K562 (cell line): ENCODE data around the gene GNAL. TPM values are rescaled to one million over a fixed set of nuclear protein-coding genes. Genes with fewer than 3 reads are reported as not detected.
A peak's percentile ranks its signal among the peaks of the same experiment; 100 is the strongest.

Experiments used
- ATAC-seq: fragments of 200-7000 bp; cut with Tn5 transposase; 3 replicates; pipeline ENCODE4 v1.9.1; 2020; ENCODE audit warnings: moderate library complexity
- BruUV-seq: library from RNA; stranded (reverse); fragments of 400-500 nt; replicated peaks from 2 replicates; lab custom pipeline; 2021; lab: Mats Ljungman, UMichigan
- CTCF ChIA-PET: fragments of 300-600 bp; formaldehyde crosslinking; extraction: SDS; loops from one replicate; lab custom pipeline; 2021; ENCODE audit warnings: low intra/inter-chr PET ratio; lab: Yijun Ruan, JAX
- POLR2A ChIA-PET: fragments of 300-600, 350-650 bp; sonication (Branson Sonifier 250); formaldehyde crosslinking; extraction: SDS; loops from one replicate; lab custom pipeline; 2021; ENCODE audit warnings: antibody characterized with exemption, inconsistent platforms; lab: Yijun Ruan, JAX
- DNase-seq, 4 experiments: peaks; one replicate each; pipeline versions ENCODE4 v3.0.0 to v3.0.0-alpha.2; 2011 to 2018; ENCODE audit warnings: low spot score in 3 of 4, mixed read lengths in 3 of 4; ENCODE audit errors: extremely low read depth in 1 of 4
- FAIRE-seq: peaks from 2 replicates; lab custom pipeline; 2011; peaks lifted over from hg19 to GRCh38; lab: Jason Lieb, UNC
- H2AFZ ChIP-seq: 2 replicates; pipeline ENCODE4 v1.6.0; 2011; ENCODE audit warnings: low read depth, low read length, control low read depth, inconsistent platforms
- H3K27ac ChIP-seq: fragments of 200-600 bp; 3 replicates; pipeline ENCODE4 v1.8.0; 2011; ENCODE audit warnings: low read depth, mild to moderate bottlenecking, control low read depth, inconsistent platforms, low read length, moderate library complexity, mixed read lengths; ENCODE audit errors: extremely low read depth
- H3K27me3 ChIP-seq, 2 experiments: fragments of 300-600 bp in 1 of 2; 2 replicates in 1 of 2; 3 replicates in 1 of 2; pipeline versions ENCODE4 v1.6.0 to v1.8.0; 2011; ENCODE audit warnings: inconsistent platforms in 2 of 2, low read length in 2 of 2, mild to moderate bottlenecking in 1 of 2, mixed read lengths in 1 of 2, moderate library complexity in 1 of 2; ENCODE audit not compliant: control insufficient read depth in 2 of 2, insufficient read depth in 2 of 2
- H3K36me3 ChIP-seq: fragments of 300-600 bp; 3 replicates; pipeline ENCODE4 v1.8.0; 2011; ENCODE audit warnings: mild to moderate bottlenecking, low read length, inconsistent platforms; ENCODE audit not compliant: control insufficient read depth, insufficient read depth
- H3K4me1 ChIP-seq, 2 experiments: fragments of 200-600 bp in 1 of 2; replicated peaks in 1 of 2; 2 replicates in 1 of 2; 3 replicates in 1 of 2; pipeline versions ENCODE4 v1.5.1 to v1.8.0; 2011; ENCODE audit warnings: inconsistent platforms in 2 of 2, low read length in 2 of 2, mild to moderate bottlenecking in 1 of 2, mixed read lengths in 1 of 2, moderate library complexity in 1 of 2; ENCODE audit not compliant: control insufficient read depth in 2 of 2, insufficient read depth in 2 of 2
- H3K4me2 ChIP-seq: 2 replicates; pipeline ENCODE4 v1.6.1; 2011; ENCODE audit warnings: low read length, control low read depth, inconsistent platforms, mixed read lengths; ENCODE audit not compliant: insufficient read depth
- H3K4me3 ChIP-seq: fragments of 200-600 bp; sonication (generic), shearing (Covaris generic); 2 replicates; pipeline ENCODE4 v1.5.1; 2016; ENCODE audit warnings: control low read depth, inconsistent platforms
- H3K79me2 ChIP-seq: fragments of 200-600 bp; 3 replicates; pipeline ENCODE4 v1.8.0; 2011; ENCODE audit warnings: low read length, inconsistent platforms; ENCODE audit not compliant: control insufficient read depth, insufficient read depth
- H3K9ac ChIP-seq, 2 experiments: 2 replicates each; pipeline versions ENCODE4 v1.6.0 to v1.6.1; 2011; ENCODE audit warnings: low read depth in 2 of 2, low read length in 2 of 2, control low read depth in 1 of 2, inconsistent platforms in 1 of 2, mild to moderate bottlenecking in 1 of 2, mixed read lengths in 1 of 2; ENCODE audit not compliant: insufficient read depth in 1 of 2
- H3K9me1 ChIP-seq: one replicate; pipeline ENCODE4 v1.6.0; 2011; ENCODE audit warnings: inconsistent platforms, mild to moderate bottlenecking, low read length, moderate library complexity; ENCODE audit not compliant: control insufficient read depth, insufficient read depth
- H3K9me3 ChIP-seq: replicated peaks from 2 replicates; pipeline ENCODE4 v1.5.1; 2011; ENCODE audit warnings: low read depth, low read length, inconsistent platforms; ENCODE audit not compliant: control insufficient read depth, insufficient read depth
- H4K20me1 ChIP-seq: replicated peaks from 2 replicates; pipeline ENCODE4 v1.6.1; 2011; ENCODE audit warnings: low read length, inconsistent platforms, mixed read lengths; ENCODE audit not compliant: control insufficient read depth, insufficient read depth
- CBFA2T2 ChIP-seq: fragments of 450-650 bp; conservative IDR thresholded peaks from 2 replicates; pipeline ENCODE4 v1.6.1; 2017; ENCODE audit warnings: mild to moderate bottlenecking
- CREB3L1 ChIP-seq: fragments of 450-650 bp; IDR thresholded peaks from 2 replicates; pipeline ENCODE4 v1.6.1; 2014; ENCODE audit warnings: low read depth, mild to moderate bottlenecking, moderate library complexity, borderline replicate concordance
- NFIC ChIP-seq: fragments of 450-650 bp; IDR thresholded peaks from 2 replicates; pipeline ENCODE4 v1.6.1; 2017; ENCODE audit warnings: mild to moderate bottlenecking, inconsistent platforms
- PKNOX1 ChIP-seq: fragments of 450-650 bp; IDR thresholded peaks from 2 replicates; pipeline ENCODE4 v1.6.1; 2016
- SMAD4 ChIP-seq: fragments of 250-450 bp; sonication (Bioruptor Pico); conservative IDR thresholded peaks from 2 replicates; pipeline ENCODE4 v1.8.0; 2021; ENCODE audit warnings: inconsistent platforms, mild to moderate bottlenecking, moderate library complexity
- TAL1 ChIP-seq: fragments of 450-650 bp; IDR thresholded peaks from 2 replicates; pipeline ENCODE4 v1.6.1; 2016; ENCODE audit warnings: mild to moderate bottlenecking
- ZBTB49 ChIP-seq: sonication (generic); formaldehyde crosslinking; IDR thresholded peaks from 2 replicates; pipeline ENCODE4 v1.8.0; 2022; ENCODE audit warnings: missing genetic modification reagents, mild to moderate bottlenecking, borderline replicate concordance
- ZNF324 ChIP-seq: fragments of 250-450 bp; sonication (Bioruptor Pico); IDR thresholded peaks from 2 replicates; pipeline ENCODE4 v1.4.0; 2020; ENCODE audit warnings: mild to moderate bottlenecking
- ZNF696 ChIP-seq: fragments of 250-450 bp; sonication (Bioruptor Pico); conservative IDR thresholded peaks from 2 replicates; pipeline ENCODE4 v1.4.0; 2020; ENCODE audit warnings: mild to moderate bottlenecking, moderate library complexity
- WGBS: fragments of 100-300 bp; shearing (Covaris generic); methylation state at CpG from one replicate; pipeline ENCODE4 v1.1.6; 2016; ENCODE audit warnings: low coverage, mixed read lengths; ENCODE audit not compliant: insufficient coverage; ENCODE audit errors: missing lambda C conversion rate; 5-methylcytosine and 5-hydroxymethylcytosine counted together
- in situ Hi-C: fragments of 300-500 bp; cut with MboI; formaldehyde crosslinking; loops from 4 replicates; pipeline ENCODE4 v1.15.0; 2018; ENCODE audit warnings: inconsistent platforms, mixed read lengths
- intact Hi-C: fragments of 100-400 bp; cut with micrococcal nuclease; formaldehyde crosslinking; loops from 2 replicates; pipeline ENCODE4 v1.14.2; 2022
- polyA plus RNA-seq, 8 experiments: library from polyadenylated mRNA; depleted of rRNA in 4 of 8; stranded (reverse) in 5 of 8; unstranded in 3 of 8; fragments of >200 nt; fragmentation: Nextera tagmentation in 2 of 8; fragmentation: Illumina TruSeq in 1 of 8; extraction: Ambion mirVana in 2 of 8; extraction: Trizol in 1 of 8; gene quantifications; 2 replicates each; pipeline versions ENCODE4 v1.2.1 to v1.2.3, GENCODE V29; 2011 to 2014; ENCODE audit warnings: inconsistent platforms in 1 of 8, missing spikeins in 1 of 8
- total RNA-seq, 7 experiments: library from RNA; depleted of rRNA in 6 of 7; stranded (reverse); fragments of >200 nt in 6 of 7; fragmentation: Illumina TruSeq in 2 of 7; extraction: Trizol in 2 of 7; gene quantifications; 2 replicates each; pipeline versions ENCODE4 v1.2.1 to v1.2.3, GENCODE V29; 2011 to 2021; ENCODE audit warnings: low replicate concordance in 1 of 7

The GNAL gene
- total and polyA plus RNA-seq, 9 of the 15 experiments (the other 6 are each of a cell fraction or from before 2014, with no cell fraction given) = under 0.01 to 0.10 (median 0.01) TPM; not detected in 5

GRCh38 chr18:11905613-11906012, 216.5 kb downstream of the GNAL start:
- H3K36me3 ChIP-seq = peaks cover 7% of the 10 kb centered on the region; the same call in 2 of the 3 replicates
- H3K27ac ChIP-seq = no peak overlapping the region
- no TSS peak for BruUV-seq
- ATAC-seq (no peak), DNase-seq (no peak), FAIRE-seq (no peak)
- WGBS = 93% methylated on average over 4 of the region's 4 CpGs
- ChIA-PET POLR2A (interaction anchor here (0.6 kb wide), 3 partner anchors 75 to 183 kb away, joined by 3 to 4 read pairs (median 3); no protein-coding TSS in a partner anchor), CTCF (no interaction called here)
- H3K79me2 ChIP-seq = peaks cover 2% of the 10 kb centered on the region; the same call in 1 of the 3 replicates
- peaks cover 19 to 23% of the 10 kb centered on the region in 2 experiments; a peak in 4 of 5 replicates for H3K4me1 ChIP-seq
- H3K4me3 ChIP-seq = no peak overlapping the region
- TF ChIP-seq ZNF324 (CRISPR knock-in tag) (no peak), NFIC (peak; percentile 25; the same call in 1 of the 2 replicates)
- peaks cover 5% of the 10 kb centered on the region for H3K9me1 ChIP-seq
- no peak overlapping the region for H2AFZ ChIP-seq
- in situ Hi-C loops = loop anchor here (10.0 kb wide), 1 partner anchor 1129 kb away; no protein-coding TSS in a partner anchor
- H3K4me2 ChIP-seq = no peak overlapping the region
- no peaks in the 10 kb centered on the region for H3K27me3 ChIP-seq
- intact Hi-C loops = no loop called here
- H4K20me1 ChIP-seq = peaks cover 10% of the 10 kb centered on the region; the same call in 1 of the 2 replicates
- H3K9me3 ChIP-seq = no peaks in the 10 kb centered on the region
- no peak overlapping the region for H3K9ac ChIP-seq

GRCh38 chr18:11906176-11906575, 217.1 kb downstream of the GNAL start:
- H3K9me1 ChIP-seq = peaks cover 5% of the 10 kb centered on the region
- POLR2A ChIA-PET = interaction anchor here (0.6 kb wide), 2 partner anchors 74 to 88 kb away, joined by 3 to 4 read pairs; no protein-coding TSS in a partner anchor
- no peak for FAIRE-seq
- no peaks in the 10 kb centered on the region for H3K9me3 ChIP-seq
- peaks cover 19 to 23% of the 10 kb centered on the region in 2 experiments; a peak in 4 of 5 replicates for H3K4me1 ChIP-seq
- in situ Hi-C loops (loop anchor here (10.0 kb wide), 1 partner anchor 1129 kb away; no protein-coding TSS in a partner anchor), intact Hi-C loops (no loop called here)
- H3K27me3 ChIP-seq = no peaks in the 10 kb centered on the region
- no peak for ATAC-seq
- CTCF ChIA-PET = no interaction called here
- H3K9ac ChIP-seq = no peak overlapping the region
- no peak overlapping the region for H3K4me3 ChIP-seq
- peaks cover 7% of the 10 kb centered on the region; the same call in 2 of the 3 replicates for H3K36me3 ChIP-seq
- no peak overlapping the region for H3K27ac ChIP-seq
- H4K20me1 ChIP-seq = peaks cover 10% of the 10 kb centered on the region; the same call in 1 of the 2 replicates
- no peak for DNase-seq
- H2AFZ ChIP-seq = no peak overlapping the region
- 83% methylated on average over 1 of the region's 1 CpG for WGBS
- no peak overlapping the region for H3K4me2 ChIP-seq
- H3K79me2 ChIP-seq = peaks cover 2% of the 10 kb centered on the region; the same call in 1 of the 3 replicates
- no TSS peak for BruUV-seq
- no peak for TF ChIP-seq ZBTB49 (CRISPR knock-in tag)
- TF ChIP-seq PKNOX1 = no peak
- TF ChIP-seq SMAD4 (CRISPR knock-in tag) = no peak
- TF ChIP-seq CREB3L1 = no peak
- no peak for TF ChIP-seq TAL1
- TF ChIP-seq ZNF696 = no peak
- no peak for TF ChIP-seq CBFA2T2
